ENCODE measurements around the gene EID2.

- TF ChIP-seq CHD1 (IDR thresholded peaks at IDR 0.05; ENCODE audit: low read depth, low read length) = no peak
- no peak; a peak in 1 of 4 replicates for TF ChIP-seq HDAC2 (IDR thresholded peaks at IDR 0.05; ENCODE audit: borderline replicate concordance in 1 of 2, low read depth in 2 of 2, low read length in 2 of 2)
- no peak for TF ChIP-seq JUND (IDR thresholded peaks at IDR 0.05; ENCODE audit: low read length)
- TF ChIP-seq CTCF (IDR thresholded peaks at IDR 0.05; ENCODE audit: control extremely low read depth in 1 of 3, insufficient read depth in 1 of 3, low read depth in 1 of 3, low read length in 3 of 3) = no peak
- TF ChIP-seq CEBPB (IDR thresholded peaks at IDR 0.05; ENCODE audit: low read depth, low read length) = no peak
- TF ChIP-seq RNF2 (IDR thresholded peaks at IDR 0.05; ENCODE audit: borderline replicate concordance, low read depth, low read length, missing control alignments, poor library complexity, severe bottlenecking) = no peak
- no peak for TF ChIP-seq TCF12 (IDR thresholded peaks at IDR 0.05; ENCODE audit: low read depth, low read length)
- no peak for TF ChIP-seq POLR2AphosphoS5 (IDR thresholded peaks at IDR 0.05; ENCODE audit: low read depth, low read length)
- TF ChIP-seq CREB1 (IDR thresholded peaks at IDR 0.05) = no peak; the same call in 1 of the 2 replicates
Measured at GRCh38 chr19:39506944-39507714, 32.8 kb downstream of the EID2 start.
